NCI-H524 (cell line): ENCODE results near the gene CAMTA1.

Experiments used
- DNase-seq, 2 experiments: peaks; one replicate each; lab custom pipeline; 2025; lab: John Stamatoyannopoulos, UW

Gene CAMTA1

GRCh38 chr1:7657287-7658016 is 872.2 kb downstream of the CAMTA1 start:
- DNase-seq: peak in 1 of 2 experiments; percentile 66

- peak in 1 of 2 experiments; percentile 48 for DNase-seq
Observed at GRCh38 chr1:7658099-7658498, 872.8 kb downstream of the CAMTA1 start.

GRCh38 chr1:7659514-7659913 is 874.3 kb downstream of the CAMTA1 start:
- no peak for DNase-seq

- no peak for DNase-seq
Observed at GRCh38 chr1:7663451-7664146, 878.3 kb downstream of the CAMTA1 start.

GRCh38 chr1:7664147-7664892 is 879.1 kb downstream of the CAMTA1 start:
- no peak for DNase-seq

- DNase-seq: no peak
Observed at GRCh38 chr1:7664893-7665250, 879.6 kb downstream of the CAMTA1 start.

- DNase-seq: no peak
Observed at GRCh38 chr1:7666249-7666648, 881.0 kb downstream of the CAMTA1 start.

- no peak for DNase-seq
Observed at GRCh38 chr1:7667159-7667558, 881.9 kb downstream of the CAMTA1 start.

GRCh38 chr1:7667625-7668218 is 882.5 kb downstream of the CAMTA1 start:
- DNase-seq: peak; percentile 15 to 72

- DNase-seq: peak in 1 of 2 experiments; percentile 64
Observed at GRCh38 chr1:7669559-7670311, 884.5 kb downstream of the CAMTA1 start.

- no peak for DNase-seq
Observed at GRCh38 chr1:7670334-7671145, 885.3 kb downstream of the CAMTA1 start.

- no peak for DNase-seq
Observed at GRCh38 chr1:7671146-7671465, 885.9 kb downstream of the CAMTA1 start.

- DNase-seq: no peak
Observed at GRCh38 chr1:7671676-7672075, 886.4 kb downstream of the CAMTA1 start.

GRCh38 chr1:7672864-7673263 is 887.6 kb downstream of the CAMTA1 start:
- no peak for DNase-seq

- DNase-seq: no peak
Observed at GRCh38 chr1:7674972-7675371, 889.7 kb downstream of the CAMTA1 start.

- DNase-seq: no peak
Observed at GRCh38 chr1:7675431-7676273, 890.4 kb downstream of the CAMTA1 start.

GRCh38 chr1:7676274-7676945 is 891.2 kb downstream of the CAMTA1 start:
- DNase-seq: no peak

- no peak for DNase-seq
Observed at GRCh38 chr1:7677111-7677510, 891.9 kb downstream of the CAMTA1 start.

- no peak for DNase-seq
Observed at GRCh38 chr1:7677815-7678214, 892.6 kb downstream of the CAMTA1 start.
